GM06990 (cell line): ENCODE data around the gene ACER2.

Experiments used
- DNase-seq: peaks from one replicate; pipeline ENCODE4 v3.0.0-alpha.2; 2011; ENCODE audit not compliant: insufficient read length; ENCODE audit errors: extremely low read depth
- H3K27me3 ChIP-seq: replicated peaks from 2 replicates; pipeline ENCODE4 v1.6.0; 2011; ENCODE audit warnings: low read length; ENCODE audit not compliant: control insufficient read depth, insufficient read depth
- H3K36me3 ChIP-seq: 2 replicates; pipeline ENCODE4 v1.5.1; 2011; ENCODE audit warnings: low read length; ENCODE audit not compliant: control insufficient read depth, insufficient read depth
- H3K4me3 ChIP-seq: replicated peaks from 2 replicates; pipeline ENCODE4 v1.5.1; 2011; ENCODE audit warnings: low read depth, mild to moderate bottlenecking, control low read depth, low read length
- CTCF ChIP-seq: IDR thresholded peaks from 2 replicates; pipeline ENCODE4 v1.5.1; 2011; ENCODE audit warnings: low read length, control low read depth, mild to moderate bottlenecking, inconsistent platforms; ENCODE audit not compliant: insufficient read depth, poor library complexity, severe bottlenecking

Gene ACER2

DNA sequence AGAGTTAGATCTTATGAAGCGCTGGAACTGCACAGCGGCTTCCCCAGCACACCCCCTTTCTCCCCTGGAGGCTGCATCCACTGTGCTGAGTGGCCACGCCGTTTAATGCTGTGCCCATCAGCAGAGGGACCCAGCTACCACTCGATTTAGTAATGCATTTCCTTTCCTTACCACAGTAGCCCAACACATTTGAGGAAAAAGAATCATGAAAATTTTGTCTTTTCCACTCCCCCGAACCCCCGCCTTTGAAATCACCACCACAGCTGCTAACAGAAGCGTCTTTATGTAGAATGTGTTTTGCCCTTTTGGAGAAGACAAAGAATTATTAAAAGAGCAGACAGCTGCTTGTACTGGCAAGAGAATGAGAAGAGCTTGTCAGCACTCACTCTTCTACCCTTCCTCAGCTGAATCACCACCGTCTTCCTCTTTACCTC lies 73.2 kb downstream of the ACER2 start:
- Histone ChIP-seq H3K36me3 (no peaks in the 10 kb centered on the region), H3K27me3 (peaks cover 1% of the 10 kb centered on the region), H3K4me3 (no peak overlapping the region)
- no peak for TF ChIP-seq CTCF
- DNase-seq: no peak

DNA sequence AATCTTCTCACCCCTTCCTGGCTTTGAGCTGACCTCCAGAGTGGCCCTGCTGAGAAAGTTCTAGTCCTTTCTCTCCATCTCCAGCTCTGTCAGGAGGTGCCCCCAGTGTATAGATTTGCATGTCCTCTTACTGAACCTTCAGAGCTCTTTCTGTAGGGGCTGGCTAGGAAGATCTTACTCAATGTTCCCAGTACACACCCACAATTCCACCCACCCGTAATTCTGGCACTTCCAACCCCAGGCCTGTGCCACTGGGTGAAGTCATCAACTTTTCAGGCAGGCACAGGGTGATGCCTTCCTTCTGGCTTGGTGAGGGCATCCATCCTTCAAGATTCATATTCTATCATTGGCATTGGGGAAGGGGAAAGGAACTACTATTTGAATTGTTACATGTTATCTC lies 75.9 kb downstream of the ACER2 start:
- Histone ChIP-seq H3K27me3 (peaks cover 1% of the 10 kb centered on the region), H3K4me3 (no peak overlapping the region), H3K36me3 (no peaks in the 10 kb centered on the region)
- no peak for DNase-seq
- TF ChIP-seq CTCF: no peak

GRCh38 chr9:19485193-19485592 lies 76.4 kb downstream of the ACER2 start:
- no peak for DNase-seq
- H3K36me3 ChIP-seq: no peaks in the 10 kb centered on the region
- H3K27me3 ChIP-seq: peaks cover 1% of the 10 kb centered on the region
- H3K4me3 ChIP-seq: no peak overlapping the region
- TF ChIP-seq CTCF: no peak

DNA sequence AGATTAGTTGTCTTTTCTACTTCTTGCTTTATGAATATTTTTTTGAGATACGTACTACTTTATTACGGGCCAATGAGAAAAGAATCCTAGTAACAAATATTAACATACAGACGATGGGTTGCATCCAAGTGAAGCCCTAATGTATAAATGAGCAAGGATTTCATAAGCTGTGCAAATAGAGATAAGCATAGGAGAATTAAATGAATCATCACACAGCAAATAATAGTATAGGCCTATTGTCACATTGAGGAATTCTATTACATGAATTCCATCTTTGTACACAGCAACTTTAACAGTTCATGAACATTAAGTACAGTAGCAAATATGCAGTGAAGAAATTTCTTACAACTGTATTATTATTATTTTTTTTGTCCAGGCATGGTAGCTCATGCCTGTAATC lies 78.0 kb downstream of the ACER2 start:
- TF ChIP-seq CTCF: no peak
- Histone ChIP-seq H3K4me3 (no peak overlapping the region), H3K36me3 (no peaks in the 10 kb centered on the region), H3K27me3 (peaks cover 1% of the 10 kb centered on the region)
- DNase-seq: no peak

- no peak for TF ChIP-seq CTCF
- Histone ChIP-seq H3K4me3 (no peak overlapping the region), H3K27me3 (no peaks in the 10 kb centered on the region; the same call in 1 of the 2 replicates), H3K36me3 (no peaks in the 10 kb centered on the region)
- DNase-seq: no peak
Observed at GRCh38 chr9:19488721-19489120, 79.9 kb downstream of the ACER2 start.

GRCh38 chr9:19490269-19490668 lies 81.5 kb downstream of the ACER2 start:
- DNase-seq: no peak
- no peaks in the 10 kb centered on the region for H3K36me3 ChIP-seq
- H3K27me3 ChIP-seq: no peaks in the 10 kb centered on the region
- no peak for TF ChIP-seq CTCF
- no peak overlapping the region for H3K4me3 ChIP-seq
